Activated T-helper 17 cell treated with anti-CD3 and anti-CD28 coated beads, Interleukin-2, amount 50 U/mL, for 72 hours (primary cell): Measurements from ENCODE around the gene NAGLU. TPM values are rescaled to one million over a fixed set of nuclear protein-coding genes. Genes with fewer than 3 reads are reported as not detected.
A peak's percentile ranks its signal among the peaks of the same experiment; 100 is the strongest.
"Not testable (repeated sequence)": the region's sequence is repeated elsewhere in the genome, so short reads cannot be mapped to it uniquely, and the experiment has no call there.

Experiments
- ATAC-seq: fragments of 150-1000 bp; cut with Tn5 transposase; replicated peaks from 2 replicates; pipeline ENCODE4 v1.10.0; 2021; ENCODE audit warnings: mild to moderate bottlenecking, moderate library complexity
- H3K27ac Mint-ChIP-seq: one replicate; pipeline ENCODE4 v1.8.0; 2022; ENCODE audit warnings: mixed read lengths
- H3K27me3 Mint-ChIP-seq: one replicate; pipeline ENCODE4 v1.8.0; 2022; ENCODE audit warnings: mixed read lengths
- H3K36me3 Mint-ChIP-seq: one replicate; pipeline ENCODE4 v1.8.0; 2022; ENCODE audit warnings: low read depth, mild to moderate bottlenecking, mixed read lengths
- H3K4me1 Mint-ChIP-seq: one replicate; pipeline ENCODE4 v1.8.0; 2022; ENCODE audit warnings: mixed read lengths
- H3K4me3 Mint-ChIP-seq: one replicate; pipeline ENCODE4 v1.8.0; 2022; ENCODE audit warnings: mild to moderate bottlenecking, mixed read lengths
- H3K9me3 Mint-ChIP-seq: one replicate; pipeline ENCODE4 v1.8.0; 2022; ENCODE audit warnings: mixed read lengths
- total RNA-seq, 2 donors: library from RNA; stranded (reverse); gene quantifications; one replicate each; pipeline ENCODE4 v1.2.3, GENCODE V29; 2022

Gene NAGLU
- total RNA-seq, 2 donors from 2014 or later = 8.4 to 11.0 TPM

DNA sequence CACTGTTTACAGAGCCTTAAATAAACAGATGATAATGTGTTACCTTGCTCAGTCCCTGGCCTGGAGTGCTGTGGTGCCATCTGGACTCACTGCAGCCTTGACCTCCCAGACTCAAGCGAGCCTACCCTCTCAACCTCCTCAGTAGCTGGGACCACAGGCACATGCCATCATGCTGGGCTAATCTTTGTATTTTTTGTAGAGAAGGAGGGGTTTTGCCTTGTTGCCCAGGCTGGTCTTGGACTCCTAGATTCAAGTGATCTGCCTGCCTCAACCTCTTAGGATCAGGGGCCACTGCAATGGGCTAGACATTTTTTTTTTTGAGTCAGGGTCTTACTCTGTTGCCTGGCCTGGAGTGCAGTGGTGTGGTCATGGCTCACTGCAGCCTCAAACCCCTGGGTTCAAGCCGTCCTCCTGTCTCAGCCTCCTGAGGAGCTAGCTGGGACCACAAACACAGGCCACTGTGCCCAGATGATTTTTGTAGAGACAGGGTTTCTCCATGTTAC lies 5.0 kb upstream of the NAGLU start:
- Mint-ChIP-seq H3K27ac (no peak overlapping the region), H3K9me3 (no peaks in the 10 kb centered on the region), H3K4me3 (peak overlapping the region; percentile 78), H3K27me3 (no peaks in the 10 kb centered on the region), H3K36me3 (no peaks in the 10 kb centered on the region), H3K4me1 (peaks cover 16% of the 10 kb centered on the region)
- no peak for ATAC-seq

DNA sequence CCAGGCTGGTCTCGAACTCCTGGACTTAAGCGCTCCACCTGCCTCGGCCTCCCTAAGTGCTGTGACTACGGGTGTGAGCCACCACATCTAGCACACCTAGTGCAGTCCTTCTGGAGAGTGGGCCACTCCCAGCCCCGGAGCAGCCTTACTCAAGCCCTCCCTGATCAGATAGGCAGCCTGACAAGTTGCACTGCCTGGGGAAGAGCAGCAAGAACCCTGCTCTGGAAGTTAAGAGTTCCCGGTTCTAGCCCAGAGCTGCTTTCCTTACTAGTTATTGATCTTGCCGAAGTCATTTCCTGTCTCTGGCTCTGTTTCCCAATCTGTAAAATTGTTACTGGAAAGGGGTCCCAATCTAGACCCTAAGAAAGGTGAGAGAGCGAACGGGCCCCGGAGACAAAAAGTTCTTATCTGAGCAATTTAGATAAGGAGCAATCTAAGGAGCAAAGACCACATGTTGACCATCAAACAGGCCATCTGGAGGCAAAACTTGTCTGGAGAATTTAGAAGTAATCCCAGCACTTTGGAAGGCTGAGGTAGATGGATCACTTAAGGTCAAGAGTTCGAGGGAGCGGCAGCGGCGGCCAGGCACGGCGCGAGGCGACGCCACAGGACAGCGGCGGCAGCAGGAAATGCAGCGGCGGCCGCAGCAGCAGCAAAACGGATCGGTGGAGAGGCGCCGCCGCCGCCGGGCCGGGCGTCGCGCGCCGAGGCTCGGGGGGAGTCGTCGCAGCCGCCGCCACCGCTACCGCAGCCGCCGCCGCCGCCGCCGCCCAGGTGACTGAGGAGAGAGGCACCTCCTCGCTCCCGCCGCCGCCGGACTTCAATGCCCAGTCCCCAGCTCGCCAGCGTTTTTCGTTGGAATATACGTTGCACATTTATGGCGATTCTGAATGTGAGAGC lies 4.3 kb upstream of the NAGLU start:
- peak overlapping the region; percentile 78 for H3K4me3 Mint-ChIP-seq
- no peaks in the 10 kb centered on the region for H3K27me3 Mint-ChIP-seq
- ATAC-seq = peak; percentile 33
- no peaks in the 10 kb centered on the region for H3K36me3 Mint-ChIP-seq
- peaks cover 16% of the 10 kb centered on the region for H3K4me1 Mint-ChIP-seq
- H3K9me3 Mint-ChIP-seq = no peaks in the 10 kb centered on the region
- peak overlapping the region; percentile 59 for H3K27ac Mint-ChIP-seq

DNA sequence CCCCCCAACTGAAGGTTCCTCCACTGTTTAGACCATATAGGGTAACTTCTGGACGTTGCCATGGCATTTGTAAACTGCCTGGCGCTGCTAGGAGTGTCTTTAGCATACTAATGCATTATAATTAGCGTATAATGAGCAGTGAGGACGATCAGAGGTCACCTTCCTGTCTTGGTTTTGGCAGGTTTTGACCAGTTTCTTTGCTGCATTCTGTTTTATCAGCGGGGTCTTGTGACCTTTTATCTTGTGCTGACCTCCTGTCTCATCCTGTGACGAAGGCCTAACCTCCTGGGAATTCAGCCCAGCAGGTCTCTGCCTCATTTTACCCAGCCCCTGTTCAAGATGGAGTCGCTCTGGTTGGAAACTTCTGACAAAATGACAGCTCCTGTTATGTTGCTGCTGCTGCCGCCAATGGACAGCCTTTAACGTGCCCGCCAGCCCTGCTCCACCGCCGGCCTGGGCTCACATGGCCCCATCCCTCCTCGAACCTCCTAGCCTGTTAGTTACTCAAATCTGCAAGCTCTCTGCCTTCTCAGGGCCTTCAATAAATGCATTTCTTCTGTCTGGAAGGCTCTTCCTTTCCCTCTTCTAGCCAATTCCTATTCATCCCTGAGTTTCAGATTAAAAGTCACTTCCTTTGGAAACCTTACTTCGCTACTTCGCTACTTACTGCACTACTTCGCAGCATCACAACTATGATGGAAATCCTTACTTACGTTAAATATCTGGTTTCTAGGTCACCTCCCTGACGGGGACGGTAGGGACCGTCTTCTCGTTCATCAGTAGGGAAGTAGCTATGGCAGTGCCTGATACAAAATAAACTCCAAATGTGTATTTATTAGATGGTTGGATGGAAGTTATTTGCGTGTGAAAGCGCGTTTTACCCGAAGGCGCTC lies 640 bp upstream of the NAGLU start:
- ATAC-seq = peak; percentile 2
- H3K4me1 Mint-ChIP-seq = peaks cover 18% of the 10 kb centered on the region

DNA sequence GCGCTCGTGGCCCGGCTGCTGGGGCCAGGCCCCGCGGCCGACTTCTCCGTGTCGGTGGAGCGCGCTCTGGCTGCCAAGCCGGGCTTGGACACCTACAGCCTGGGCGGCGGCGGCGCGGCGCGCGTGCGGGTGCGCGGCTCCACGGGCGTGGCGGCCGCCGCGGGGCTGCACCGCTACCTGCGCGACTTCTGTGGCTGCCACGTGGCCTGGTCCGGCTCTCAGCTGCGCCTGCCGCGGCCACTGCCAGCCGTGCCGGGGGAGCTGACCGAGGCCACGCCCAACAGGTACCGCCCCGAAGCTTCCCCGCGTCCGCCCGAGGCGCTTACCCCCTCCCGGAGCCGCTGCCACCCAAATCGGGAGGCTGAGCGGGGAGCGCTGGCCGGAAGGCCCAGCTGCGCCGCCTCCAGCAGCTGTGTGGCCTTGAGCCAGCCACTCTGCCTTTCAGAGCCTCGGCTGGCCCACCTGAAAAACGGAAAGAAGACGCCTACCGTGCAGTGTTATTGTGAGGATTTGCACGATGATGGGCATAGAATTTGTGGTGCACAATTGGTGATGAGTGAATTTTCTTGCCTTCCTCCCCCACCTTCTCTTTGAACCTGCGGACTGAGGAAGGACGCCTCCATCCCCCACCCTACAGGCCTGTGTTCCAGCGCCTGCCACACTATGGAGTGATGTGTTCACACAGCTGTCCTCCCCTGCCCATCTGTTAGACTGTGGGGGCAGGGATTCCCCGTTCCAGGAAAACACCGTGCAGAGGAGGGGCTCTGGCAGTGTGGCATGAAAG lies 523 bp downstream of the NAGLU start:
- peaks cover 26% of the 10 kb centered on the region for H3K4me1 Mint-ChIP-seq

More for the DNA sequence above, 640 bp upstream of the NAGLU start:
- Mint-ChIP-seq H3K9me3 (no peaks in the 10 kb centered on the region), H3K27me3 (no peaks in the 10 kb centered on the region), H3K4me3 (peak overlapping the region; percentile 90), H3K36me3 (no peaks in the 10 kb centered on the region), H3K27ac (peak overlapping the region; percentile 86)

DNA sequence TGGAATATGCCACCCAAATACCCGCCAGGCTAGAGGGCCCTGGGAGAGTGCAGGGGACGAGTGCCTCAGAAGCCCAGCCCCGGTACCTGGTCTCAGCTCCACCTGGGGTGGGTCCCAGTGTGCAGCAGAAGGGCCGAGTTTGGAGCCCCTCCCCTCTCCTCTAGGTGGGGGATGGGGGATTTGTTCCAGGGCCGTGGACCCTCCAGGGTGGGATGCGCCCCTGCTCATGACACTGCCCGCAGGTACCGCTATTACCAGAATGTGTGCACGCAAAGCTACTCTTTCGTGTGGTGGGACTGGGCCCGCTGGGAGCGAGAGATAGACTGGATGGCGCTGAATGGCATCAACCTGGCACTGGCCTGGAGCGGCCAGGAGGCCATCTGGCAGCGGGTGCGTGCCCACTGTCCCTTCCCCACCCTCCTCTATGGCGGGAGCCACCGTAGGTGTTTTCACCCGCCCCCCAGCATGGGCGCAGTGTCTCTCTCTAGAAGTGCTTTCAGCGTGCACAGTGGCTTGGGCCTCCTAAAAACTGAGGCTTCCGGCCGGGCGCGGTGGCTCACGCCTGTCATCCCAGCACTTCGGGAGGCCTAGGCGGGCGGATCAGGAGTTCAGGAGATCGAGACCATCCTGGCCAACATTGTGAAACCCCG lies 1.2 kb downstream of the NAGLU start:
- ATAC-seq = no peak
- Mint-ChIP-seq H3K4me1 (peaks cover 26% of the 10 kb centered on the region), H3K4me3 (peak overlapping the region; percentile 90), H3K36me3 (no peaks in the 10 kb centered on the region), H3K27me3 (no peaks in the 10 kb centered on the region), H3K9me3 (no peaks in the 10 kb centered on the region), H3K27ac (no peak overlapping the region)

More for the DNA sequence above, 523 bp downstream of the NAGLU start:
- Mint-ChIP-seq H3K27me3 (no peaks in the 10 kb centered on the region), H3K27ac (peak overlapping the region; percentile 69), H3K4me3 (peak overlapping the region; percentile 90), H3K9me3 (no peaks in the 10 kb centered on the region), H3K36me3 (no peaks in the 10 kb centered on the region)
- ATAC-seq = peak; percentile 86

DNA sequence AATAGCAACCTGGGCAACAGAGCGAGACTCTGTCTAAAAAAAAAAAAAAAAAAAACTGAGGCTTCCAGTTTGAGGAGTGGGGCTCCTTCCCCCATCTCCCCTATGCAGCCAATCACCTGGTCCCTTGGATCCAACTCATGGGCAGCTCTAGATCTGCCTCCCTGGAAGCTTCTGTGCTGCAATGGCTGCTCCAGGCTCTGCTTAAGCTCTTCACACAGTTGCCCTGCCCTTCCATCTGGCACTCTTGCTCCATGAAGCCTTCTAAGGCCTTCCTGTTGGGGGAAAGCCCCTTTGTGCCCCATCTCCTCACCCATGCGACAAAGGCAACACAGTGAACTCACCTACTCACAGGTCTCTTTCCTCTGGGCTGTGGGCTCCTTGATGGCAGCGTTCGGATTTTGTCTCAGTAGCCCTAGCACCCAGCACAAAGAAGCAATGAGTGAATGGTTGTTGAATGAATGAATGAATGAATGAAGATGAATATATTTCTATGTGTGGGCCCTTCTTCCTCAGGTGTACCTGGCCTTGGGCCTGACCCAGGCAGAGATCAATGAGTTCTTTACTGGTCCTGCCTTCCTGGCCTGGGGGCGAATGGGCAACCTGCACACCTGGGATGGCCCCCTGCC lies 1.9 kb downstream of the NAGLU start:
- Mint-ChIP-seq H3K4me3 (peak overlapping the region; percentile 90), H3K9me3 (no peaks in the 10 kb centered on the region)
- no peak for ATAC-seq

DNA sequence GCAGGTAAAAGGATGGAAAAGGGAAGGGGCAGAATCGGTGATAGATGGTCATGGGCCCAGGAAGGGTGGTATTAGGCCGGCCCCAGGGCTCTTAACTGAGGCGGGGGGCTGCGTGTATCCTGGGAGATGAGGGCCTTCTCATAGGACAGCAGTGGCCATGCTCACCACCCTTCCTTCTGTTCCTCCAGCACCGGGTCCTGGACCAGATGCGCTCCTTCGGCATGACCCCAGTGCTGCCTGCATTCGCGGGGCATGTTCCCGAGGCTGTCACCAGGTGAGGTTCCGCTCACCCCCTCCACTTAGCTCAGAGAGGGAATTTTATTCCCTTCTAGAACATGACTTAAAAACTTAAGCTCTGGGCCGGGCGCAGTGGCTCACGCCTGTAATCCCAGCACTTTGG lies 2.4 kb downstream of the NAGLU start:
- Mint-ChIP-seq H3K4me3 (peak overlapping the region; percentile 90), H3K36me3 (no peaks in the 10 kb centered on the region), H3K27me3 (no peaks in the 10 kb centered on the region), H3K9me3 (no peaks in the 10 kb centered on the region), H3K27ac (no peak overlapping the region), H3K4me1 (peaks cover 26% of the 10 kb centered on the region)
- ATAC-seq = no peak

More for the DNA sequence above, 1.9 kb downstream of the NAGLU start:
- Mint-ChIP-seq H3K27ac (no peak overlapping the region), H3K36me3 (no peaks in the 10 kb centered on the region), H3K27me3 (no peaks in the 10 kb centered on the region), H3K4me1 (peaks cover 26% of the 10 kb centered on the region)

DNA sequence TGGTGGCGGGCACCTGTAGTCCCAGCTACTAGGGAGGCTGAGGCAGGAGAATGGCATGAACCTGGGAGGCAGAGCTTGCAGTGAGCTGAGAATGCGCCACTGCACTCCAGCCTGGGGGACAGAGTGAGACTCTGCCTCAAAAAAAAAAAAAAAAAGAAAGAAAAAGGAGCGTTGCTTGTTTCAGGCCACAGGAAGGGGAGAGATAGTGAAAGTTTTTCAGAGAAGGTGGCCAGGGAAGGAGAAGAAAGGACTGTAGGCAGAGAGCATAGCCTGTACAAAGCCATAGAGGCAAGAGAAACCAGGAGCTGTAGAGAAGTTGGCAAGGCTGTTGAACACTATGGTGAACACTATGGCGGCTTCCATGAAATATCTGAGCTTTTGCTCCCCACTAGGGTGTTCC lies 4.5 kb downstream of the NAGLU start:
- Mint-ChIP-seq H3K27ac (peak overlapping the region; percentile 77), H3K4me1 (peaks cover 24% of the 10 kb centered on the region), H3K4me3 (peak overlapping the region; percentile 62)
- not testable (repeated sequence) for H3K36me3 Mint-ChIP-seq, ATAC-seq, H3K27me3 Mint-ChIP-seq, H3K9me3 Mint-ChIP-seq

DNA sequence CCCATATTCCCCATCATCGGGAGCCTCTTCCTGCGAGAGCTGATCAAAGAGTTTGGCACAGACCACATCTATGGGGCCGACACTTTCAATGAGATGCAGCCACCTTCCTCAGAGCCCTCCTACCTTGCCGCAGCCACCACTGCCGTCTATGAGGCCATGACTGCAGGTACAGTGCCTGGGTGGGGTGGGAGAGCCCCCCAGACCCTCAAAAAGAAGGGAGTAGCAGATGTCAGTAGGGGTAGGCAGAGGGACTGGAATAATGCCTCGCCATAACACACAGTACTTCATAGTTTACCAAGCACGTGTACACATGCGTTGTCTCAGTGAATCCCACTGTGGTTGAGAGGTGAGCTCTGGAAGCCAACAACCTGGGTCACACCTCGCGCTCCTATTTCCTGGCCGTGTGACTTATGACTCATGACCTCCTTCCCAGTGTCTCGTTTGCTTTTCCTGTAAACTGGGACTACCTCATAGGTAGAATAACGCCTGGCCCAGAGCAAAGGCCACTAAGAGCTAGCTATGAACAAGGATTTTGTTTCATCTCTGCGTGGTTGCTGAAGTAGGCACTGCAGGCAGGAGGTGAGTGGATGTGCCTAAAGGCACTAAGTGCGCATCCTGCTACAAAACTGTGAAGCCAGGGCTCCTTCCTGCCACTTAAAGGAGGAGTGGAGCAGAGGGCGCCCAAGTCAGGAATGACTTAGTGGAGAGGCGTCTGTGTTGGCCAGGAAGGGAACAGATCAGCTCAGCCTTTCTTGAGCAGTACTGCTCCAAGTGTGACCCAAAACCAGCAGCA lies 5.2 kb downstream of the NAGLU start:
- H3K27me3 Mint-ChIP-seq = no peaks in the 10 kb centered on the region
- no peaks in the 10 kb centered on the region for H3K9me3 Mint-ChIP-seq
- peak overlapping the region; percentile 77 for H3K27ac Mint-ChIP-seq
- H3K4me3 Mint-ChIP-seq = peak overlapping the region; percentile 62
- peaks cover 21% of the 10 kb centered on the region for H3K4me1 Mint-ChIP-seq
- ATAC-seq = peak; percentile 47
- no peaks in the 10 kb centered on the region for H3K36me3 Mint-ChIP-seq

DNA sequence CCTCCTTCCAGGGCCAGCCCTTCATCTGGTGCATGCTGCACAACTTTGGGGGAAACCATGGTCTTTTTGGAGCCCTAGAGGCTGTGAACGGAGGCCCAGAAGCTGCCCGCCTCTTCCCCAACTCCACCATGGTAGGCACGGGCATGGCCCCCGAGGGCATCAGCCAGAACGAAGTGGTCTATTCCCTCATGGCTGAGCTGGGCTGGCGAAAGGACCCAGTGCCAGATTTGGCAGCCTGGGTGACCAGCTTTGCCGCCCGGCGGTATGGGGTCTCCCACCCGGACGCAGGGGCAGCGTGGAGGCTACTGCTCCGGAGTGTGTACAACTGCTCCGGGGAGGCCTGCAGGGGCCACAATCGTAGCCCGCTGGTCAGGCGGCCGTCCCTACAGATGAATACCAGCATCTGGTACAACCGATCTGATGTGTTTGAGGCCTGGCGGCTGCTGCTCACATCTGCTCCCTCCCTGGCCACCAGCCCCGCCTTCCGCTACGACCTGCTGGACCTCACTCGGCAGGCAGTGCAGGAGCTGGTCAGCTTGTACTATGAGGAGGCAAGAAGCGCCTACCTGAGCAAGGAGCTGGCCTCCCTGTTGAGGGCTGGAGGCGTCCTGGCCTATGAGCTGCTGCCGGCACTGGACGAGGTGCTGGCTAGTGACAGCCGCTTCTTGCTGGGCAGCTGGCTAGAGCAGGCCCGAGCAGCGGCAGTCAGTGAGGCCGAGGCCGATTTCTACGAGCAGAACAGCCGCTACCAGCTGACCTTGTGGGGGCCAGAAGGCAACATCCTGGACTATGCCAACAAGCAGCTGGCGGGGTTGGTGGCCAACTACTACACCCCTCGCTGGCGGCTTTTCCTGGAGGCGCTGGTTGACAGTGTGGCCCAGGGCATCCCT lies 7.4 kb downstream of the NAGLU start:
- Mint-ChIP-seq H3K4me1 (peaks cover 16% of the 10 kb centered on the region), H3K27ac (peak overlapping the region; percentile 58), H3K36me3 (no peaks in the 10 kb centered on the region), H3K9me3 (no peaks in the 10 kb centered on the region), H3K4me3 (no peak overlapping the region), H3K27me3 (no peaks in the 10 kb centered on the region)
- no peak for ATAC-seq

DNA sequence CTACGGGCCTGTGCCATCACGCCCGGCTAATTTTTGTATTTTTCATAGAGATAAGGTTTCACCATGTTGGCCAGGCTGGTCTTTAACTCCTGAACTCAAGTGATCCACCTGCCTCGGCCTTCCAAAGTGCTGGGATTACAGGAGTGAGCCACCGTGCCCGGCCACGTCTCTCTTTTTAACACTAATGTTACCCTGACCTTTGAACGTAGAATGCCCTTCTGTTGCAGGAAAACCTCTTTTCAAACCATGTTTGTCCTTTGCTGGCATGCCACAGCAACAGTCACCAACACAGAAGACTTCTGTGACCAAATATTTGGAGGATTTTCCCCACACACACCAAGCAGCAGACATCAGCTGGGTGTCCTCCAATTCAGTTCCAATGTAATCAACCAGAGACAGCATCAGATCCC lies 8.8 kb downstream of the NAGLU start:
- Mint-ChIP-seq H3K9me3 (no peaks in the 10 kb centered on the region), H3K27ac (no peak overlapping the region)

More for the DNA sequence above, 8.8 kb downstream of the NAGLU start:
- no peak for ATAC-seq
- Mint-ChIP-seq H3K27me3 (no peaks in the 10 kb centered on the region), H3K4me3 (no peak overlapping the region), H3K36me3 (no peaks in the 10 kb centered on the region), H3K4me1 (peaks cover 15% of the 10 kb centered on the region)
